GM12892 (cell line): ENCODE measurements around the gene EPB41.

Experiments used
- DNase-seq: peaks from one replicate; pipeline ENCODE4 v3.0.0; 2011; ENCODE audit not compliant: insufficient read length
- FAIRE-seq: peaks from 2 replicates; lab custom pipeline; 2011; peaks lifted over from hg19 to GRCh38; lab: Jason Lieb, UNC
- POLR2A ChIP-seq: IDR thresholded peaks from 2 replicates; pipeline ENCODE4 v1.6.1; 2011; ENCODE audit warnings: low read depth, low read length, control low read depth
- POLR2AphosphoS5 ChIP-seq: IDR thresholded peaks from 2 replicates; pipeline ENCODE4 v1.6.1; 2011; ENCODE audit warnings: low read depth, low read length, control low read depth
- TAF1 ChIP-seq: IDR thresholded peaks from 2 replicates; pipeline ENCODE4 v1.6.1; 2011; ENCODE audit warnings: low read depth, mild to moderate bottlenecking, control low read depth, low read length, borderline replicate concordance

EPB41 gene

GRCh38 chr1:28885472-28885877 is 28.9 kb upstream of the EPB41 start:
- DNase-seq (no peak), FAIRE-seq (no peak)
- TF ChIP-seq POLR2AphosphoS5 (no peak), POLR2A (no peak), TAF1 (no peak)

- FAIRE-seq (no peak), DNase-seq (no peak)
- TF ChIP-seq TAF1 (no peak), POLR2A (no peak), POLR2AphosphoS5 (no peak)
Measured at GRCh38 chr1:28885977-28886730, 28.2 kb upstream of the EPB41 start.

- TF ChIP-seq POLR2AphosphoS5: peak; percentile 55
- peak; percentile 57; the same call in 1 of the 2 replicates for TF ChIP-seq POLR2A
- TF ChIP-seq TAF1: no peak
- peak; percentile 89 for FAIRE-seq
- peak; percentile 99 for DNase-seq
Measured at GRCh38 chr1:28886731-28887418, 27.5 kb upstream of the EPB41 start.

- DNase-seq (peak; percentile 53), FAIRE-seq (no peak)
- TF ChIP-seq TAF1 (no peak), POLR2A (no peak), POLR2AphosphoS5 (no peak)
Measured at GRCh38 chr1:28887419-28887834, 26.9 kb upstream of the EPB41 start.

GRCh38 chr1:28887835-28888682 is 26.3 kb upstream of the EPB41 start:
- peak; percentile 40 for FAIRE-seq
- no peak for TF ChIP-seq POLR2AphosphoS5
- no peak for TF ChIP-seq TAF1
- TF ChIP-seq POLR2A: no peak
- no peak for DNase-seq

- DNase-seq: no peak
- no peak for FAIRE-seq
- TF ChIP-seq POLR2AphosphoS5 (no peak), POLR2A (no peak), TAF1 (no peak)
Measured at GRCh38 chr1:28888915-28889314, 25.5 kb upstream of the EPB41 start.

- no peak for DNase-seq
- no peak for FAIRE-seq
- no peak for TF ChIP-seq POLR2A
- no peak for TF ChIP-seq TAF1
- TF ChIP-seq POLR2AphosphoS5: no peak
Measured at GRCh38 chr1:28889357-28889756, 25.0 kb upstream of the EPB41 start.

GRCh38 chr1:28890435-28890834 is 23.9 kb upstream of the EPB41 start:
- DNase-seq (no peak), FAIRE-seq (no peak)
- TF ChIP-seq POLR2A: no peak
- no peak for TF ChIP-seq TAF1
- TF ChIP-seq POLR2AphosphoS5: no peak

GRCh38 chr1:28890836-28891235 is 23.5 kb upstream of the EPB41 start:
- DNase-seq: no peak
- no peak for TF ChIP-seq TAF1
- no peak for TF ChIP-seq POLR2A
- no peak for TF ChIP-seq POLR2AphosphoS5
- no peak for FAIRE-seq

- TF ChIP-seq TAF1 (no peak), POLR2AphosphoS5 (no peak), POLR2A (no peak)
- DNase-seq (no peak), FAIRE-seq (no peak)
Measured at GRCh38 chr1:28891256-28891655, 23.1 kb upstream of the EPB41 start.

GRCh38 chr1:28893403-28894102 is 20.8 kb upstream of the EPB41 start:
- DNase-seq (no peak), FAIRE-seq (no peak)
- TF ChIP-seq POLR2A: no peak
- TF ChIP-seq TAF1: no peak
- TF ChIP-seq POLR2AphosphoS5: no peak
